Upper lobe of right lung (tissue), 1 donor: ENCODE data around the gene NOXRED1. TPM values are rescaled to one million over a fixed set of nuclear protein-coding genes. Genes with fewer than 3 reads are reported as not detected.
A peak's percentile ranks its signal among the peaks of the same experiment; 100 is the strongest.

Source experiments
- ATAC-seq: fragments of 200-7000 bp; cut with Tn5 transposase; one replicate; pipeline ENCODE4 v1.9.1; 2020; ENCODE audit warnings: mild to moderate bottlenecking, moderate library complexity
- DNase-seq: peaks from one replicate; pipeline ENCODE4 v3.0.0-alpha.2; 2020
- H3K27ac ChIP-seq: fragments of 200-600 bp; one replicate; pipeline ENCODE4 v1.8.0; 2022
- H3K27me3 ChIP-seq: fragments of 200-600 bp; one replicate; pipeline ENCODE4 v1.8.0; 2022; ENCODE audit warnings: mild to moderate bottlenecking
- H3K36me3 ChIP-seq: fragments of 200-600 bp; one replicate; pipeline ENCODE4 v1.8.0; 2022
- H3K4me1 ChIP-seq: fragments of 200-600 bp; one replicate; pipeline ENCODE4 v1.8.0; 2022
- H3K4me3 ChIP-seq: fragments of 200-600 bp; one replicate; pipeline ENCODE4 v1.8.0; 2022; ENCODE audit warnings: mild to moderate bottlenecking
- H3K9me3 ChIP-seq: fragments of 200-600 bp; one replicate; pipeline ENCODE4 v1.8.0; 2022
- intact Hi-C: fragments of 100-400 bp; cut with DNase I; formaldehyde crosslinking; loops from one replicate; pipeline ENCODE4 v1.11.0; 2022
- total RNA-seq: library from RNA; stranded (reverse); fragmentation: NEBNext Ultra II Directional; extraction: Animal tissue kit (Norgen Biotek cat#: 25700); gene quantifications from one replicate; pipeline ENCODE4 v1.2.1, GENCODE V29; 2021
- TF ChIP-seq, protein P1 (sequence below): fragments of 200-600 bp; IDR thresholded peaks from one replicate; pipeline ENCODE4 v1.8.0; 2022; ENCODE audit warnings: antibody characterized with exemption
- donor health status: DM: no; HTN: yes; CAD: no; lungs with severe emphysema.

NOXRED1 gene
- total RNA-seq, 1 donor from 2014 or later: 0.55 TPM

GRCh38 chr14:77406086-77406485 is 17.2 kb downstream of the NOXRED1 start:
- no peak overlapping the region for H3K4me3 ChIP-seq
- intact Hi-C loops: no loop called here
- no peaks in the 10 kb centered on the region for H3K27me3 ChIP-seq
- H3K36me3 ChIP-seq: no peaks in the 10 kb centered on the region
- TF ChIP-seq, protein P1, sequence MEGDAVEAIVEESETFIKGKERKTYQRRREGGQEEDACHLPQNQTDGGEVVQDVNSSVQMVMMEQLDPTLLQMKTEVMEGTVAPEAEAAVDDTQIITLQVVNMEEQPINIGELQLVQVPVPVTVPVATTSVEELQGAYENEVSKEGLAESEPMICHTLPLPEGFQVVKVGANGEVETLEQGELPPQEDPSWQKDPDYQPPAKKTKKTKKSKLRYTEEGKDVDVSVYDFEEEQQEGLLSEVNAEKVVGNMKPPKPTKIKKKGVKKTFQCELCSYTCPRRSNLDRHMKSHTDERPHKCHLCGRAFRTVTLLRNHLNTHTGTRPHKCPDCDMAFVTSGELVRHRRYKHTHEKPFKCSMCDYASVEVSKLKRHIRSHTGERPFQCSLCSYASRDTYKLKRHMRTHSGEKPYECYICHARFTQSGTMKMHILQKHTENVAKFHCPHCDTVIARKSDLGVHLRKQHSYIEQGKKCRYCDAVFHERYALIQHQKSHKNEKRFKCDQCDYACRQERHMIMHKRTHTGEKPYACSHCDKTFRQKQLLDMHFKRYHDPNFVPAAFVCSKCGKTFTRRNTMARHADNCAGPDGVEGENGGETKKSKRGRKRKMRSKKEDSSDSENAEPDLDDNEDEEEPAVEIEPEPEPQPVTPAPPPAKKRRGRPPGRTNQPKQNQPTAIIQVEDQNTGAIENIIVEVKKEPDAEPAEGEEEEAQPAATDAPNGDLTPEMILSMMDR: no peak
- no peaks in the 10 kb centered on the region for H3K4me1 ChIP-seq
- no peaks in the 10 kb centered on the region for H3K9me3 ChIP-seq
- H3K27ac ChIP-seq: no peak overlapping the region
- DNase-seq (no peak), ATAC-seq (no peak)

- H3K4me3 ChIP-seq: no peak overlapping the region
- H3K36me3 ChIP-seq: no peaks in the 10 kb centered on the region
- intact Hi-C loops: no loop called here
- no peaks in the 10 kb centered on the region for H3K27me3 ChIP-seq
- TF ChIP-seq, protein P1: no peak
- H3K9me3 ChIP-seq: no peaks in the 10 kb centered on the region
- DNase-seq (no peak), ATAC-seq (no peak)
- H3K27ac ChIP-seq: no peak overlapping the region
- no peaks in the 10 kb centered on the region for H3K4me1 ChIP-seq
Observed at GRCh38 chr14:77403768-77404167, 19.6 kb downstream of the NOXRED1 start.

DNA sequence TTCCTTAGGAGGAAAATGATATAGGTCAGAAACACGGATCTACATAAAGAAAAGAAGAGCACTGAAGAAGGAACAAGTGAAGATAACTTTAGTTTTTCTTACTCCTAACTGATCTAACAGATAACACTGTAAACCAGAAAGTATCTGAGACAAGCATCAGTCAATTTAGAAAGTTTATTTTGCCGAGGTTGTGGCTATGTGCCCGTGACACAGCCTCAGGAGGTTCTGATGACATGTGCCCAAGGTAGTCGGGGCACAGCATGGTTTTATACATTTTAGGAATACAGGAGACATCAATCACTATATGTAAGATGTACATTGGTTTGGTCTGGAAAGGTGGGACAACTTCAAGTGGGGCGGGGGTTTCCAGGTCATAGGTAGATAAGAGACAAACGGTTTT is 23.1 kb downstream of the NOXRED1 start:
- ATAC-seq (no peak), DNase-seq (no peak)
- intact Hi-C loops: no loop called here

DNA sequence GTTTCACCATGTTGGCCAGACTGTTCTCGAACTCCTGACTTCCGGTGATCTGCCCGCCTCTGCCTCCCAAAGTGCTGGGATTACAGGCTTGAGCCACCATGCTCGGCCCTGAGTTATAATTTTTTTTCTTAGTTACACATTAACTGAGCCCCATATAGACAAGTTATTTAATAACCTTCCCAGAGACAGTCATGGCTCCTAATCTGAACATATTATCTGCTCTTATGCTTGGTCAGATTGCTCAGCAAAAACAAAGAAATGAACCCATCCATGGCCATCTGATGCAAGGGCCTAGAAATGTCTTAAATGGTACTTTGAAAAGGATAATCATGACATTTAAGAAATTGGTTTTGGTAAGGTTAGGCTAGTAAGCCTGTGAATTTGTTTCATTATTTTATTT is 33.1 kb downstream of the NOXRED1 start:
- ATAC-seq (no peak), DNase-seq (no peak)
- Histone ChIP-seq H3K27me3 (no peaks in the 10 kb centered on the region), H3K36me3 (no peaks in the 10 kb centered on the region), H3K9me3 (no peaks in the 10 kb centered on the region), H3K4me3 (no peak overlapping the region), H3K27ac (no peak overlapping the region), H3K4me1 (no peaks in the 10 kb centered on the region)
- TF ChIP-seq, protein P1: no peak
- intact Hi-C loops: no loop called here

More for the DNA sequence above, 23.1 kb downstream of the NOXRED1 start:
- H3K4me1 ChIP-seq: no peaks in the 10 kb centered on the region
- TF ChIP-seq, protein P1: no peak
- no peak overlapping the region for H3K4me3 ChIP-seq
- H3K36me3 ChIP-seq: no peaks in the 10 kb centered on the region
- H3K27me3 ChIP-seq: no peaks in the 10 kb centered on the region
- H3K9me3 ChIP-seq: no peaks in the 10 kb centered on the region
- no peak overlapping the region for H3K27ac ChIP-seq

- TF ChIP-seq, protein P1: no peak
- DNase-seq (no peak), ATAC-seq (no peak)
- Histone ChIP-seq H3K4me1 (peaks cover 15% of the 10 kb centered on the region), H3K36me3 (no peaks in the 10 kb centered on the region), H3K27me3 (no peaks in the 10 kb centered on the region), H3K27ac (no peak overlapping the region), H3K9me3 (no peaks in the 10 kb centered on the region), H3K4me3 (no peak overlapping the region)
- intact Hi-C loops: no loop called here
Observed at GRCh38 chr14:77378701-77379100, 44.6 kb downstream of the NOXRED1 start.

DNA sequence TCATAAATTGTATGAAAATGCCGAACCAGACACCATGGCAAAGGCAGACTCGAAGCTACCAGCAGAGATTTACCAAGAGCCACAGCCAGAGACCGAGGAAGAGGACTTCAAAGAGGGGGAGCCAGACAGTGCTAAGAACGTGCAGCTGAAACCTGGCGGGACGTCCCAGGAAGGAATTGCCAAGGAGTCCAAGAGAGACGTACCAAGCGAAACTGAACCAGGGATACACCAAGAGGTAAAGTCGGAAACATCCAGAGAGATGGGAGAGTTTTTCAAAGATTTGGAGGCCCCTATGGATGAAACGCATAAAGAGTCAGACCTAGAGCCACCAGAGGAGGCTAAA is 45.9 kb downstream of the NOXRED1 start:
- H3K4me1 ChIP-seq: peaks cover 15% of the 10 kb centered on the region
- peak overlapping the region; percentile 84 for H3K27ac ChIP-seq
- TF ChIP-seq, protein P1: no peak
- H3K4me3 ChIP-seq: peak overlapping the region; percentile 95
- ATAC-seq (no peak), DNase-seq (no peak)
- no peaks in the 10 kb centered on the region for H3K27me3 ChIP-seq
- no peaks in the 10 kb centered on the region for H3K9me3 ChIP-seq
- intact Hi-C loops: no loop called here
- no peaks in the 10 kb centered on the region for H3K36me3 ChIP-seq
